GM23248 (cell line): ENCODE results near the gene NR2F1. TPM values are rescaled to one million over a fixed set of nuclear protein-coding genes. Genes with fewer than 3 reads are reported as not detected.
A peak's percentile ranks its signal among the peaks of the same experiment; 100 is the strongest.

Source experiments
- DNase-seq: peaks from one replicate; pipeline ENCODE4 v3.0.0-alpha.2; 2015
- H2AFZ ChIP-seq: fragments of 200-600 bp; sonication (generic); 2 replicates; pipeline ENCODE4 v1.6.1; 2016; ENCODE audit warnings: antibody characterized with exemption
- H3F3A ChIP-seq: fragments of 200-600 bp; sonication (generic); 2 replicates; pipeline ENCODE4 v1.6.1; 2016; ENCODE audit warnings: mild to moderate bottlenecking, antibody characterized with exemption, mixed run types; ENCODE audit not compliant: insufficient read depth
- H3K27ac ChIP-seq: fragments of 200-600 bp; sonication (generic); 2 replicates; pipeline ENCODE4 v1.5.1; 2016; ENCODE audit warnings: mild to moderate bottlenecking
- H3K27me3 ChIP-seq: fragments of 200-600 bp; sonication (generic); replicated peaks from 2 replicates; pipeline ENCODE4 v1.6.1; 2016; ENCODE audit warnings: mild to moderate bottlenecking; ENCODE audit not compliant: insufficient read depth
- H3K36me3 ChIP-seq: fragments of 200-600 bp; sonication (generic); 2 replicates; pipeline ENCODE4 v1.6.1; 2016; ENCODE audit warnings: low read depth, mild to moderate bottlenecking
- H3K4me1 ChIP-seq: fragments of 200-600 bp; sonication (generic); 2 replicates; pipeline ENCODE4 v1.6.1; 2016; ENCODE audit warnings: mild to moderate bottlenecking; ENCODE audit not compliant: insufficient read depth
- H3K4me2 ChIP-seq: fragments of 200-600 bp; sonication (generic); one replicate; pipeline ENCODE4 v1.6.1; 2016; ENCODE audit warnings: mild to moderate bottlenecking; ENCODE audit not compliant: unreplicated experiment
- H3K4me3 ChIP-seq: fragments of 200-600 bp; sonication (generic); 2 replicates; pipeline ENCODE4 v1.5.1; 2016; ENCODE audit warnings: mild to moderate bottlenecking
- H3K79me2 ChIP-seq: fragments of 200-600 bp; sonication (generic); 2 replicates; pipeline ENCODE4 v1.6.1; 2016; ENCODE audit warnings: mild to moderate bottlenecking; ENCODE audit not compliant: insufficient read depth
- H3K9ac ChIP-seq: fragments of 200-600 bp; sonication (generic); 2 replicates; pipeline ENCODE4 v1.6.1; 2016; ENCODE audit warnings: mild to moderate bottlenecking
- H3K9me2 ChIP-seq: fragments of 200-600 bp; sonication (generic); 2 replicates; pipeline ENCODE4 v1.6.1; 2016; ENCODE audit warnings: mixed run types, mild to moderate bottlenecking, moderate library complexity; ENCODE audit not compliant: insufficient read depth
- H3K9me3 ChIP-seq: fragments of 200-600 bp; sonication (generic); one replicate; pipeline ENCODE4 v1.6.1; 2017; ENCODE audit warnings: low read depth
- H4K20me1 ChIP-seq: fragments of 200-600 bp; sonication (generic); 2 replicates; pipeline ENCODE4 v1.6.0; 2016; ENCODE audit not compliant: insufficient read depth
- EZH2 ChIP-seq: fragments of 200-600 bp; sonication (generic); IDR thresholded peaks from 2 replicates; pipeline ENCODE4 v1.6.1; 2018; ENCODE audit warnings: antibody characterized with exemption, mild to moderate bottlenecking; ENCODE audit not compliant: insufficient read depth, poor library complexity, severe bottlenecking
- EZH2phosphoT487 ChIP-seq: fragments of 200-600 bp; sonication (generic); IDR thresholded peaks from 2 replicates; pipeline ENCODE4 v1.6.1; 2018; ENCODE audit warnings: antibody characterized with exemption, moderate library complexity, mild to moderate bottlenecking, low read depth; ENCODE audit not compliant: insufficient read depth
- WGBS, 2 experiments: methylation state at CpG; one replicate each; pipeline ENCODE4 v1.1.6; 2015 to 2017; ENCODE audit warnings: low lambda C conversion rate in 2 of 2, low coverage in 1 of 2; ENCODE audit errors: missing lambda C conversion rate in 2 of 2; 5-methylcytosine and 5-hydroxymethylcytosine counted together
- in situ Hi-C: fragments of 300-500 bp; cut with MboI; formaldehyde crosslinking; loops from 2 replicates; pipeline ENCODE4 v1.15.0; 2020
- polyA plus RNA-seq: library from polyadenylated mRNA; unstranded; fragments of >200 nt; fragmentation: Nextera tagmentation; extraction: Ambion mirVana; gene quantifications from 2 replicates; pipeline ENCODE4 v1.2.1, GENCODE V29; 2016
- total RNA-seq: library from RNA; depleted of rRNA; stranded (reverse); fragments of >200 nt; shearing (Covaris generic); gene quantifications from 2 replicates; pipeline ENCODE4 v1.2.3, GENCODE V29; 2014

Gene NR2F1
- total and polyA plus RNA-seq, 2 experiments from 2014 or later: 5.6 to 14.3 TPM

GRCh38 chr5:93622240-93622885 lies 39.3 kb downstream of the NR2F1 start:
- no peaks in the 10 kb centered on the region for H3K9me3 ChIP-seq
- 66 to 67% methylated on average over 4 of the region's 4 CpGs for WGBS, 2 experiments
- H3K27ac ChIP-seq: peak overlapping the region; percentile 51
- no peaks in the 10 kb centered on the region for H3K79me2 ChIP-seq
- H3K27me3 ChIP-seq: no peaks in the 10 kb centered on the region
- no peaks in the 10 kb centered on the region for H3K9me2 ChIP-seq
- in situ Hi-C loops: no loop called here
- H3K4me1 ChIP-seq: peaks cover 5% of the 10 kb centered on the region; the same call in 1 of the 2 replicates
- TF ChIP-seq EZH2phosphoT487: no peak
- no peak for TF ChIP-seq EZH2
- no peaks in the 10 kb centered on the region for H4K20me1 ChIP-seq
- no peak overlapping the region for H3K4me3 ChIP-seq
- peak; percentile 85 for DNase-seq
- no peak overlapping the region for H3K4me2 ChIP-seq
- H2AFZ ChIP-seq: no peak overlapping the region
- no peaks in the 10 kb centered on the region for H3K36me3 ChIP-seq
- peaks cover 18% of the 10 kb centered on the region for H3F3A ChIP-seq
- H3K9ac ChIP-seq: no peak overlapping the region

- Histone ChIP-seq H3K4me3 (no peak overlapping the region), H3K27me3 (no peaks in the 10 kb centered on the region), H3K36me3 (no peaks in the 10 kb centered on the region), H4K20me1 (no peaks in the 10 kb centered on the region), H3K9ac (no peak overlapping the region), H3K9me2 (no peaks in the 10 kb centered on the region), H3F3A (peaks cover 18% of the 10 kb centered on the region), H3K9me3 (no peaks in the 10 kb centered on the region), H3K4me1 (peaks cover 5% of the 10 kb centered on the region; the same call in 1 of the 2 replicates), H3K27ac (no peak overlapping the region), H3K79me2 (no peaks in the 10 kb centered on the region), H2AFZ (no peak overlapping the region), H3K4me2 (no peak overlapping the region)
- in situ Hi-C loops: no loop called here
- DNase-seq: no peak
- no peak for TF ChIP-seq EZH2
- TF ChIP-seq EZH2phosphoT487: no peak
- WGBS, 2 experiments: 55 to 57% methylated on average over 4 of the region's 4 CpGs
Observed at GRCh38 chr5:93623153-93623552, 40.1 kb downstream of the NR2F1 start.

DNA sequence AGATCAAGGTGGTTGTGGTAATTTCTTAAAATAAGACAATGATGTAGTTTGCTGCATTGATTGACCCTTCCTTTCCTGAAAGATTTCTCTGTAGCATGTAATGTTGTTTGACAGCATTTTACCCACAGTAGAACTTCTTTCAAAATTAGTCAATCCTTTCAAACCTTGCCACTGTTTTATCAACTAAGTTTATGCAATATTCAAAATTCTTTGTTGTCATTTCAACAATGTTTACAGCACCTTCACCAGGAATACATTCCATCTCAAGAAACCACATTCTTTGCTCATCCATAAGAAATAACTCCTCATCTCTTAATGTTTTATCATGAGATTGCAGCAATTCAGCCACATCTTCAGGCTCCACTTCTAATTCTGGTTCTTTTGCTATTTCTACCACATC lies 43.8 kb downstream of the NR2F1 start:
- H3K9ac ChIP-seq: no peak overlapping the region
- H3K4me1 ChIP-seq: no peaks in the 10 kb centered on the region
- DNase-seq: no peak
- H3K27me3 ChIP-seq: no peaks in the 10 kb centered on the region
- no peak overlapping the region for H2AFZ ChIP-seq
- no peak overlapping the region for H3K4me3 ChIP-seq
- no peaks in the 10 kb centered on the region for H3K79me2 ChIP-seq
- H3K27ac ChIP-seq: no peak overlapping the region
- H4K20me1 ChIP-seq: no peaks in the 10 kb centered on the region
- H3F3A ChIP-seq: peaks cover 14% of the 10 kb centered on the region
- TF ChIP-seq EZH2 (no peak), EZH2phosphoT487 (no peak)
- no peaks in the 10 kb centered on the region for H3K9me3 ChIP-seq
- in situ Hi-C loops: no loop called here
- no peaks in the 10 kb centered on the region for H3K9me2 ChIP-seq
- no peaks in the 10 kb centered on the region for H3K36me3 ChIP-seq
- H3K4me2 ChIP-seq: no peak overlapping the region

- Histone ChIP-seq H3K4me2 (no peak overlapping the region), H2AFZ (no peak overlapping the region), H3K79me2 (no peaks in the 10 kb centered on the region), H3K36me3 (no peaks in the 10 kb centered on the region), H3K9ac (no peak overlapping the region), H3K27ac (no peak overlapping the region), H3K27me3 (no peaks in the 10 kb centered on the region), H3K9me3 (no peaks in the 10 kb centered on the region), H3K4me3 (no peak overlapping the region), H3K4me1 (no peaks in the 10 kb centered on the region), H4K20me1 (no peaks in the 10 kb centered on the region), H3F3A (no peaks in the 10 kb centered on the region), H3K9me2 (no peaks in the 10 kb centered on the region)
- 86 to 89% methylated on average over 4 of the region's 4 CpGs for WGBS, 2 experiments
- TF ChIP-seq EZH2 (no peak), EZH2phosphoT487 (no peak)
- DNase-seq: no peak
- in situ Hi-C loops: no loop called here
Observed at GRCh38 chr5:93632327-93632726, 49.3 kb downstream of the NR2F1 start.

- no peaks in the 10 kb centered on the region for H3F3A ChIP-seq
- no peak overlapping the region for H2AFZ ChIP-seq
- no peaks in the 10 kb centered on the region for H4K20me1 ChIP-seq
- no peak overlapping the region for H3K4me3 ChIP-seq
- H3K79me2 ChIP-seq: no peaks in the 10 kb centered on the region
- no peaks in the 10 kb centered on the region for H3K27me3 ChIP-seq
- no peak overlapping the region for H3K4me2 ChIP-seq
- no peaks in the 10 kb centered on the region for H3K9me3 ChIP-seq
- no peak for TF ChIP-seq EZH2phosphoT487
- no peak for TF ChIP-seq EZH2
- no peaks in the 10 kb centered on the region for H3K36me3 ChIP-seq
- H3K9ac ChIP-seq: no peak overlapping the region
- no peak for DNase-seq
- in situ Hi-C loops: no loop called here
- H3K4me1 ChIP-seq: no peaks in the 10 kb centered on the region
- H3K9me2 ChIP-seq: no peaks in the 10 kb centered on the region
- H3K27ac ChIP-seq: no peak overlapping the region
Observed at GRCh38 chr5:93635991-93636390, 53.0 kb downstream of the NR2F1 start.
